Breast epithelium (tissue), 4 donors: Measurements from ENCODE around the gene PER3. TPM values are rescaled to one million over a fixed set of nuclear protein-coding genes. Genes with fewer than 3 reads are reported as not detected.

Experiments used
- DNase-seq, 2 donors: peaks; one replicate each; pipeline ENCODE4 v3.0.0-alpha.2; 2019; ENCODE audit warnings: low spot score in 2 of 2
- H3K27ac ChIP-seq, 2 donors: fragments of 200-600 bp; sonication (generic) in 1 of 2; one replicate each; pipeline ENCODE4 v1.5.1; 2016 to 2019; ENCODE audit warnings: mild to moderate bottlenecking in 1 of 2
- H3K27me3 ChIP-seq, 2 donors: fragments of 200-600 bp; sonication (generic) in 1 of 2; one replicate each; pipeline versions ENCODE4 v1.5.1 to v1.6.0; 2017 to 2019; ENCODE audit warnings: control low read depth in 1 of 2, mild to moderate bottlenecking in 1 of 2
- H3K36me3 ChIP-seq: fragments of 200-600 bp; one replicate; pipeline ENCODE4 v1.5.1; 2019
- H3K4me1 ChIP-seq, 2 donors: fragments of 200-600 bp; sonication (generic); one replicate each; pipeline ENCODE4 v1.5.1; 2016 to 2019; ENCODE audit warnings: control low read depth in 1 of 2
- H3K4me3 ChIP-seq, 3 donors: fragments of 200-600 bp; sonication (generic); 1 replicate in 2 of 3; 2 replicates in 1 of 3; pipeline ENCODE4 v1.5.1; 2016 to 2019; ENCODE audit warnings: mild to moderate bottlenecking in 3 of 3, moderate library complexity in 2 of 3
- H3K9me3 ChIP-seq, 2 donors: fragments of 200-600 bp; sonication (generic) in 1 of 2; one replicate each; pipeline ENCODE4 v1.5.1; 2016 to 2019; ENCODE audit warnings: control low read depth in 1 of 2
- POLR2A ChIP-seq: fragments of 450-650 bp; IDR thresholded peaks from one replicate; pipeline ENCODE4 v1.6.1; 2016; ENCODE audit warnings: antibody characterized with exemption, mild to moderate bottlenecking, moderate library complexity
- POLR2AphosphoS5 ChIP-seq, 3 donors: sonication (generic); formaldehyde crosslinking; IDR thresholded peaks; one replicate each; pipeline ENCODE4 v1.6.1; 2017; ENCODE audit warnings: antibody characterized with exemption in 3 of 3
- intact Hi-C: fragments of 100-400 bp; cut with DNase I; formaldehyde crosslinking; loops from one replicate; pipeline ENCODE4 v1.15.1; 2023; ENCODE audit warnings: low total_unique reads
- total RNA-seq, 3 donors: library from RNA; depleted of rRNA; stranded (reverse); fragments of >200 nt; gene quantifications; one replicate each; pipeline ENCODE4 v1.1.0, GENCODE V29; 2016
- TF ChIP-seq, protein P1 (sequence below), 3 donors: fragments of 450-650 bp; IDR thresholded peaks; one replicate each; pipeline ENCODE4 v1.5.1; 2016 to 2017; ENCODE audit warnings: antibody characterized with exemption in 3 of 3, mild to moderate bottlenecking in 3 of 3, moderate library complexity in 3 of 3

PER3 gene
- total RNA-seq, 3 donors from 2014 or later: 15.4 to 22.9 (median 16.0) TPM

DNA sequence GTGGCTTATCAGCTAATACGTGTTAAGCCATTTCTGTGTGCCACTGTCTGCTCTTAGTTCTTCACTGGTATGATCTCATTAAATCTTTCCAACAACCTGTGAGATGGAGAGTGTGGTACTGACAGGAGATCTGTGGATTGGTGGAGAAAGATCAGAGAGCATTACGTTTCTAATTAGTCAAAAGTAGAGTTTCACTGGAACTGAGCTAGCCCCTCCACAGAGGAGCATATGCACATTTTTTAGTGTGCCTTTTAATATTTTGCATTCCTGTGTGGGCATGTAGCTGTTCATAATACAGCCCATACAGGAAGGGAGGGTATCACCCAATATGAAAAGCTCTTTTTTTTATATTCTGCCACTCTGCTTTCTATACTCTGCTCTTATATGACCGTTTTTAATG, 37.2 kb downstream of the PER3 start:
- H3K36me3 ChIP-seq: no peaks in the 10 kb centered on the region
- H3K4me1 ChIP-seq: no peaks in the 10 kb centered on the region
- TF ChIP-seq POLR2AphosphoS5 (IDR thresholded peaks at IDR 0.05) (no peak), POLR2A (no peak)
- TF ChIP-seq, protein P1, sequence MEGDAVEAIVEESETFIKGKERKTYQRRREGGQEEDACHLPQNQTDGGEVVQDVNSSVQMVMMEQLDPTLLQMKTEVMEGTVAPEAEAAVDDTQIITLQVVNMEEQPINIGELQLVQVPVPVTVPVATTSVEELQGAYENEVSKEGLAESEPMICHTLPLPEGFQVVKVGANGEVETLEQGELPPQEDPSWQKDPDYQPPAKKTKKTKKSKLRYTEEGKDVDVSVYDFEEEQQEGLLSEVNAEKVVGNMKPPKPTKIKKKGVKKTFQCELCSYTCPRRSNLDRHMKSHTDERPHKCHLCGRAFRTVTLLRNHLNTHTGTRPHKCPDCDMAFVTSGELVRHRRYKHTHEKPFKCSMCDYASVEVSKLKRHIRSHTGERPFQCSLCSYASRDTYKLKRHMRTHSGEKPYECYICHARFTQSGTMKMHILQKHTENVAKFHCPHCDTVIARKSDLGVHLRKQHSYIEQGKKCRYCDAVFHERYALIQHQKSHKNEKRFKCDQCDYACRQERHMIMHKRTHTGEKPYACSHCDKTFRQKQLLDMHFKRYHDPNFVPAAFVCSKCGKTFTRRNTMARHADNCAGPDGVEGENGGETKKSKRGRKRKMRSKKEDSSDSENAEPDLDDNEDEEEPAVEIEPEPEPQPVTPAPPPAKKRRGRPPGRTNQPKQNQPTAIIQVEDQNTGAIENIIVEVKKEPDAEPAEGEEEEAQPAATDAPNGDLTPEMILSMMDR (IDR thresholded peaks at IDR 0.05): no peak
- DNase-seq: no peak
- no peaks in the 10 kb centered on the region for H3K9me3 ChIP-seq
- H3K27me3 ChIP-seq: no peaks in the 10 kb centered on the region
- H3K27ac ChIP-seq: no peak overlapping the region
- no peak overlapping the region for H3K4me3 ChIP-seq
- intact Hi-C loops: no loop called here

DNA sequence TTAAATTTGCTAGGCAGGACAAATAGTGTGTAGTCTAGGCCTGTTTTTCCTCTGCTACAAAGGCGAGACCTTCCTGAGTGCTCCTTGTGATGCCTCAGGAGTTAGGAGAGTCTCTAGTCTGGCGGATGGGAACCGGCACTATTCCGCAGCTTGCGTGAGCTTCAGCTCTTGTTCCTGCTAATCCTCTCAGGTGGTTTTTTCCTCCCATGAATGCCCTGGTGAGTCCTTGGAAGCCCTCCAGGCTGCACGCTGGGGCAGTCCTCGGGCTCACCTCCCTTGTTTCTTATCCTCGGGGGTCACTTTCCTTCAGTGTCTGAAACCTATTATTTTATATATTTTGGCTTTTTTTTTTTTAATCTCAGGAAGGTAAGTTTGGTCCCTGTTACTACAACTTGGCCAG, 40.6 kb downstream of the PER3 start:
- Histone ChIP-seq H3K4me1 (no peaks in the 10 kb centered on the region), H3K9me3 (no peaks in the 10 kb centered on the region), H3K36me3 (peaks cover 6% of the 10 kb centered on the region), H3K4me3 (no peak overlapping the region), H3K27ac (no peak overlapping the region), H3K27me3 (no peaks in the 10 kb centered on the region)
- no peak for DNase-seq
- intact Hi-C loops: no loop called here
- no peak for TF ChIP-seq POLR2A
- no peak for TF ChIP-seq POLR2AphosphoS5 (IDR thresholded peaks at IDR 0.05)
- TF ChIP-seq, protein P1 (IDR thresholded peaks at IDR 0.05): no peak

DNA sequence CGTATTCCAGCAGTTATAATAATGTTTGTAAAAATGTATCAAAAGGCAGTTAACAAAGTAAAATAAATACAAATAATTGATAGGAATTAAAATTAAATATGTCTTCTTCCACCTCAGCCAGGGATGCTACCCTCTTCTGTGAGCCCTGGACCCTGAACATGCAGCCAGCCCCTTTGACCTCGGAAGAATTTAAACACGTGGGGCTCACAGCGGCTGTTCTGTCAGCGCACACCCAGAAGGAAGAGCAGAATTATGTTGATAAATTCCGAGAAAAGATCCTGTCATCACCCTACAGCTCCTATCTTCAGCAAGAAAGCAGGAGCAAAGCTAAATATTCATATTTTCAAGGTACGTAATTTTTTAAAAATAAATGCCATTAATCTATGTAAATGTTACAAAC, 42.3 kb downstream of the PER3 start:
- Histone ChIP-seq H3K9me3 (no peaks in the 10 kb centered on the region), H3K4me1 (no peaks in the 10 kb centered on the region), H3K27me3 (no peaks in the 10 kb centered on the region), H3K27ac (no peak overlapping the region), H3K4me3 (no peak overlapping the region), H3K36me3 (peaks cover 6% of the 10 kb centered on the region)
- no peak for DNase-seq
- intact Hi-C loops: no loop called here
- TF ChIP-seq POLR2A: no peak
- TF ChIP-seq POLR2AphosphoS5 (IDR thresholded peaks at IDR 0.05): no peak
- TF ChIP-seq, protein P1 (IDR thresholded peaks at IDR 0.05): no peak

DNA sequence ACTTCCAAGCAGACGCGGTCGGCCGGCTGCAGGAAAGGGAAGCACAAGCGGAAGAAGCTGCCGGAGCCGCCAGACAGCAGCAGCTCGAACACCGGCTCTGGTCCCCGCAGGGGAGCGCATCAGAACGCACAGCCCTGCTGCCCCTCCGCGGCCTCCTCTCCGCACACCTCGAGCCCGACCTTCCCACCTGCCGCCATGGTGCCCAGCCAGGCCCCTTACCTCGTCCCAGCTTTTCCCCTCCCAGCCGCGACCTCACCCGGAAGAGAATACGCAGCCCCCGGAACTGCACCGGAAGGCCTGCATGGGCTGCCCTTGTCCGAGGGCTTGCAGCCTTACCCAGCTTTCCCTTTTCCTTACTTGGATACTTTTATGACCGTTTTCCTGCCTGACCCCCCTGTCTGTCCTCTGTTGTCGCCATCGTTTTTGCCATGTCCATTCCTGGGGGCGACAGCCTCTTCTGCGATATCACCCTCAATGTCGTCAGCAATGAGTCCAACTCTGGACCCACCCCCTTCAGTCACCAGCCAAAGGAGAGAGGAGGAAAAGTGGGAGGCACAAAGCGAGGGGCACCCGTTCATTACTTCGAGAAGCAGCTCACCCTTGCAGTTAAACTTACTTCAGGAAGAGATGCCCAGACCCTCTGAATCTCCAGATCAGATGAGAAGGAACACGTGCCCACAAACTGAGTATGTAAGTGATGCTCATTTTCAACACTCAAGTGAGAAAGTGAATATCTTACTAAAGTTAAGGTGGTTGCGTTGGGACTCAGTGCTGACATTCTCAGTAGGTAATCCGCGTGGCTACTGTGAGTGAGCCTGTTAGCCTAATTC, 43.2 kb downstream of the PER3 start:
- no peak for DNase-seq
- Histone ChIP-seq H3K36me3 (peaks cover 6% of the 10 kb centered on the region), H3K9me3 (no peaks in the 10 kb centered on the region), H3K4me1 (no peaks in the 10 kb centered on the region), H3K4me3 (peak overlapping the region in 1 of 3 donors; percentile 23), H3K27ac (no peak overlapping the region), H3K27me3 (no peaks in the 10 kb centered on the region)
- intact Hi-C loops: no loop called here
- TF ChIP-seq, protein P1 (IDR thresholded peaks at IDR 0.05): no peak
- no peak for TF ChIP-seq POLR2AphosphoS5 (IDR thresholded peaks at IDR 0.05)
- TF ChIP-seq POLR2A: no peak

DNA sequence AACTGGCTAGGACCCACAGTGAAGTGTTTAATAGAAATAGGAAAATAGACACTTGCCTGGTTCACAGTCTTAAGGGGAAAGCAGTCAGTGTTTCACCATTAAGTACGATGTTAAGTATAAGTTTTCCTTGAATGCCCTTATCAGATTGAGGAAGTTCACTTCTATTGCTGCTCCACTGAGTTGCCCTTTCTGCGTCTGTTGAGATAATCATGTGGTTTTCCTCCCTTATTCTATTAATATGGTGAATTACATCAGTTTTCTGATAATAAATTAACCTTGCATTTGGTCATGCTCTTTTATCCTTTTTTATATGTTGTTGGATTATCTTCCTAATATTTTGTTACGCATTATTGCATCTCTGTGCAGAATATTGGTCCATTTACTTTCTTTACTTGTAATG, 47.4 kb downstream of the PER3 start:
- Histone ChIP-seq H3K9me3 (no peaks in the 10 kb centered on the region), H3K27ac (no peak overlapping the region), H3K4me1 (no peaks in the 10 kb centered on the region), H3K27me3 (no peaks in the 10 kb centered on the region), H3K36me3 (peaks cover 6% of the 10 kb centered on the region), H3K4me3 (no peak overlapping the region)
- no peak for DNase-seq
- TF ChIP-seq, protein P1 (IDR thresholded peaks at IDR 0.05): no peak
- TF ChIP-seq POLR2A (no peak), POLR2AphosphoS5 (IDR thresholded peaks at IDR 0.05) (no peak)
- intact Hi-C loops: no loop called here
